ENCODE results near the gene HLA-B.
"Not testable (repeated sequence)": the region's sequence is repeated elsewhere in the genome, so short reads cannot be mapped to it uniquely, and the experiment has no call there.

Gene HLA-B

DNA sequence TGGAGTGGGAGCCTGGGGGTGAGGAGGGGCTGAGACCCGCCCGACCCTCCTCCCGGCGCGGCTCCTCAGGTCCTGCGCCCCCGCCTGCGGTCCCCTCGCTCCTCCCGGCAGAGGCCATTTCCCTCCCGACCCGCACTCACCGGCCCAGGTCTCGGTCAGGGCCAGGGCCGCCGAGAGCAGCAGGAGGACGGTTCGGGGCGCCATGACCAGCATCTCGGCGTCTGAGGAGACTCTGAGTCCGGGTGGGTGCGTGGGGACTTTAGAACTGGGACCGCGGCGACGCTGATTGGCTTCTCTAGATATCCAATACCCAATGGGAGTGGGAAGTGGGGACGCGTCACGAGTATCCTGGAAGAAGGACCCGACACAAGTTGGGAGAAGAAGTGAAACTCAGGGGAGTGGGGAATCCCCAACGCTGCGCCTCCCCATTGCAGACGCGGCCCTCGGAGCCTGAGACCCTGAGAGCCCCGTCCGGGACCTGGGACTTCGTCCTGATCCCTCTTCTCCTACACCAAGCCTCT lies at the start of gene HLA-B:
HLA-B (minus strand) TSS at position 234 of the 521 bp plus-strand sequence; CDS start at position 213, 21 bp downstream.
- peak; percentile 63 for DNase-seq (ENCODE audit: low read depth)

GRCh38 chr6:31405996-31406395 lies 49.0 kb upstream of the HLA-B start:
- no peak for DNase-seq (ENCODE audit: low read depth)

DNA sequence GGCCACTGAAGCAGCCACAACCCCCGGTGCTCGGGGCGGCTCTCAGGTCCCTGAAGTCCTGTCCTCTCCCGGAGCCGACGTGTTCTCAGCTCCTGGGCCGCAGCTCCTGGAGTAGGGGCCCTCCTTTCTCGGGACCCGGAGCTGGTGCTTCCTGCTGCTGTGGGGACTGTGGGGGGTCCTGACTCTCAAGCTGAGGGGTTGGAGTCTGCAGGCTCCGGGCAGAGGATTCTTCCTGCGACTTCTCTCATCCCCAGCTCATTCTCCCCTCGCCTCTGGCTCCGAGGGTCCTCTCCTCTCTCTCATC lies 47.0 kb upstream of the HLA-B start:
- not testable (repeated sequence) for DNase-seq (ENCODE audit: low read depth)

DNA sequence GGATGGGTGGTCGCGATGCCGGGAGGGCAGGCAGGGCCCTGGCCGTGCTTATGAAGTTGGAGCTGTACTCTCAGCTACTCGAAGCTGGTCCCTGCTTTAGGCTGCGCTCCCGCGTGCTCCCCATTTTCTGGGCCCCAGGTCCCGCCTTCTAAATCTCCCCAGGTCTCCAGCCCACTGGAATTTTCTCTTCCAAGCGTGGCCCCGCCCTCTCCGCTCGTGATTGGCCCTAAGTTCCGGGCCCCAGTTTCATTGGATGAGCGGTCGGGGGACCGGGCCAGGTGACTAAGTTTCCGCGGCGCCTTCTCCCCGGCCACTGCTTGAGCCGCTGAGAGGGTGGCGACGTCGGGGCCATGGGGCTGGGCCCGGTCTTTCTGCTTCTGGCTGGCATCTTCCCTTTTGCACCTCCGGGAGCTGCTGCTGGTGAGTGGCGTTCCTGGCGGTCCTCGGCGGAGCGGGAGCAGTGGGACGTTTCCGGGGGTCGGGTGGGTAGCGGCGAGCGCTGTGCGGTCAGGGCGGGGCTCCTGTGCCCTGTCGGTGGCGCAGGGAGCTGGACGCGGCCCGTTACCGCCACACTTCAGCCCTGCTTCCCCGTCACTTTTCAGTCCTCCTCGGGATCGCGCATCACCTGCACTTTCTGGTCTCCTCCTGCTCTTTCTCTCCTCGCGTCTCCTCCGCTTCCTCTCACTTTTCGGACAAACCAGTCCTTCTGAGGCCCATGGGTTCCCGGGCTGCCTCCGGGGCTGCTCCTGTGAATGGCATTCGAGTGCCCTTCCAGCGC lies 46.5 kb upstream of the HLA-B start, which contains the start of gene MICA:
MICA (plus strand) TSS at position 313 of the 778 bp plus-strand sequence; CDS start at position 351, 38 bp downstream.
- DNase-seq (ENCODE audit: low read depth) = peak; percentile 69

- DNase-seq (ENCODE audit: low read depth) = no peak
Observed at GRCh38 chr6:31402324-31403282, 45.6 kb upstream of the HLA-B start.

GRCh38 chr6:31401403-31401802 lies 44.4 kb upstream of the HLA-B start:
- DNase-seq (ENCODE audit: low read depth) = no peak

DNA sequence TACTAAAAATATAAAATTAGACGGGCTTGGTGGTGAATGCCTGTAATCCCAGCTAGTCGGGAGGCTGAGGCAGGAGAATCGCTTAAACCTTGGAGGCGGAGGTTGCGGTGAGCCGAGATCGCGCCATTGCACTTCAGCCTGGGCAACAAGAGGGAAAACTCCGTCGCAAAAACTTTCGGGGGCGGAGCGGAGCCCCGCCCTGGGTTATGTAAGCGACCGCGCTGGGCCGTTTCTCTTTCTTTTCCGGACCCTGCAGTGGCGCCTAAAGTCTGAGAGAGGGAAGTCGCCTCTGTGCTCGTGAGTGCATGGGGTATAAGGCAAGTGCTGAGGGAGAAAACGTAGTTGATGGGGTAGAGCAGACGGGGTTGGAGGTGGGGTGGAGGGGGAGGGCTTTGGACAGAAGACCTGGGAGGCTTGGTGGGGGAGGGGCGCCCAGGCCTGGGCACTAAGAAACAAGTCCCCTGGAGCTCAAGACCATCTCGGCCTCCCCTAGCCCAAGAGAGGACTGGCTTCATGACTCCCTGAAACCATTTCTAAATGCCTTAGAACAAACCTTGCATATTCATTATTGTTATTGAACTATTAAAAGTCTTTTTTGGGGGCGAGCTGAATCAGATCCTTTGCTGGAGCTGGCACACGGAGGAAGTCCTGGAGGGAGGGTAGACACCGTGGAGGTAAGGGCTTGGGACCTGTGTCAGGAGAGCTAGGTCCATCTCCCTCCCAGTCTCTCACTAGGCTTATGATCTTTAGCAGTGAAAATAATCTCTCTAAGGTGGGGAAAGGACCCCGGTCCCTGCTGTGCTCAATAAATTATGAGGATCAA lies 43.7 kb upstream of the HLA-B start:
- DNase-seq (ENCODE audit: low read depth) = peak; percentile 65

DNA sequence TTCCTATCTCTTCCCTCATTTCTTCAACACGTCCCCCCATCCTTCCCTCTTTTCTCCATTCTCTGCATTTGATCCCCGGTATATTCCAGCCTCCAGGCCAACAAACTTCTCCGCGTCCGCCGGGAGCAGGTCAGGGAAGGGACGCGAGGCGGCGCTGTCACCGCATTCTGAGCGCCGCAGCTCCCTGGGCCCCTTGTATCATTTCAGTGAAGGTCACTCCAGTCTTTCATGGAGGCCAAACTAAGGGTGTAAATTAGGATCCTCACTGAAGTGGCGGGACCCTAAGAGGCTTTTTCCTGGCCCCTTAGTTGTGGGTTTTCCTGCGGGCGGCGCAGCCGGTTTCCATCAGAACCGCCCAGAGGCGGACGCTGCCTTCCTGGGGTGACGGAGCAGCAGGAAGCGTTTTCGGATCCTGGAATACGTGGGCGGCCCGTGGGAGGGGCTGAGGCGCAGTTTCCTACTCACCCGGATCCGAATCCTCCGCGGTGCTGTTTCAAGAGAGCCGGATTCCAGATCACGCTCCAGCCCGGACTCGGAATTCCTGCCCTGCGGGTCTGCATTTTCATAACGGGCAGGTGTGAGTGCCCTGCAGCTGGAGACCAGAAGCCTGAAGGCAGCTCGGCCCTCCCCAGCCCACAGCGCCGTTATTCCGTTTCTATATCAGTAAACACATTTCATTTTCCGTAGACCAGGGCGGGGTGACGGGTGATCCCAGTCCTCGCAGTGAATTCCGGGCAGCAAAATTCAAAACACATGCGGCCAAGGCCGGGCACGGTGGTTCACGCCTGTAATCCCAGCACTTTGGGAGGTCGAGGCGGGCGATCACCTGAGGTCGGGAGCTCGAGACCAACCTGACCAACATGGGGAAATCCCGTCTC lies 42.8 kb upstream of the HLA-B start:
- DNase-seq (ENCODE audit: low read depth) = peak; percentile 47

DNA sequence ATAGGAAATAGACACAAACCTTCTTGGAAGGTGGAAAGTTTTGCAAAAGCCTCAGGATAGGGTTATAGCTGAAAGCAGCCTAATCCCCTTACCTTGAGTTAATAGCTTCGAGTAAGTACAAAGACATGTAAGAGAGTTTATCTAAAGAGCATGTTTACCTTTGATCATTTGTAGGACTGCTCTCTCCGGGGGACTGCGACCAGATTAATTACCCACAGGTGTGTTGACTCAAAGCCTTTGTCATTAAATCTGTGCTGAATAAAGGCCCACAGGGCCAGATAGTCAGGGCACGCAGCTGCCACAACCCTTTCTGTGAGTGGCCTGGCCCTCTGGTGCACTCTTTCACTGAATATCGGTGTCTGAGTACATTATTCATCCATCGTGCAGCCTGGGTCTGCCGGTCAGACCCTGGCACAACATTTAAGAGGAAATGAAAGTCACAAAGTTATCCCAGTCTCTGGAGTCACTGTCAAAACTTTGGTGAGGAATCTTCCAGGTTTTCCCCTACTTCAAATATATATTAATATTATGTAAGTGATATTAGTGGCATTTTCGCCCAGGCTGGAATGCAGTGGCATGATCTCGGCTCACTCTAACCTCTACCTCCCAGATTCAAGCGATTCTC lies 41.0 kb upstream of the HLA-B start:
- no peak for DNase-seq (ENCODE audit: low read depth)

DNA sequence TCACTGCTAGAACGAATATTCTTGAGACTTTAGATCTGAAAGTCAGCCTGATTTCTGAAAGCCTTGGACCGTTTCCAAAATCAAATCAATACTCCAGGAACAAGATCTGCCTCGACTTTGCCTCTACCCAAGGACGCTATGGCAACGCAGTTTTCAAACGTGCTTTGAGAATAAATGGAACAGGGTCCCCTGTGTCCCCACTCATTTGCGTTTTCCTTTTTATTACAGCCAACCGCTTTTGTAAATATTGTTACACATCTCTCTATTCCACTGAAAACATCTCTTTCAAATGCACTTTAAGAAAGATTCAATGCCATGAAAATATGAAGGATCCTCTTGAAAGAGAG lies 40.1 kb upstream of the HLA-B start:
- DNase-seq (ENCODE audit: low read depth) = not testable (repeated sequence)

DNA sequence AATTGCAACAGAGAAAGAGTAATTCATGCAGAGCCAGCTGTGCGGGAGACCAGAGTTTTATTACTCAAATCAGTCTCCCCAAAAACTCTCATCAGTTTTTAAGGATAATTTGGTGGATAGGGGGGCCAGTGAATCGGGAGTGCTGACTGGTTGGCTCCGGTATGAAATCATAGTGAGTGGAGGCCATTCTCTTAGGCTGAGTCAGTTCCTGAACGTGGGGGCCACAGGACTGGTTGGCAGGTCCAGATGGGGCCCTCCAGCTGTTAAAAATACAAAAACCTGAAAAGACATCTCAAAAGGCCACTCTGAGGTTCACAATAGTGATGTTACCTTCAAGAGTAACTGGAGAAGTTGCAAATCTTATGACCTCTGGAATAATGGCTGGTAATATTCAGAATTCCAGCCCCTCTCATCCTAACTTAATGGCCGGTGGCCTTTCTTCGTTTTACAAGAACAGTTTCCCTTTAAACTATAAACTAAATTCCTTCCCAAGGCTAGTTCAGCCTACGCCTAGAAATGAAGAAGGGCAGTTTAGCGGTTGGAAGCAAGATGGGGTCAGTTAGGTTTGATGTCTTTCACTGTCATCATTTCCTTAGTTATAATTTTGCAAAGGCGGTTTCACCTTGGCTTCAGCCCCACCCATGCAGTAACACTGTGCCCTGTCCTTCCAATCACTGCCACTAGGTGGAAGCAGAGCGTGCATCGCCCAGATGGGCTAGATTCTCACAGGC lies 39.6 kb upstream of the HLA-B start:
- peak; percentile 75 for DNase-seq (ENCODE audit: low read depth)

GRCh38 chr6:31395832-31396231 lies 38.9 kb upstream of the HLA-B start:
- no peak for DNase-seq (ENCODE audit: low read depth)

GRCh38 chr6:31394381-31394780 lies 37.4 kb upstream of the HLA-B start:
- no peak for DNase-seq (ENCODE audit: low read depth)

DNA sequence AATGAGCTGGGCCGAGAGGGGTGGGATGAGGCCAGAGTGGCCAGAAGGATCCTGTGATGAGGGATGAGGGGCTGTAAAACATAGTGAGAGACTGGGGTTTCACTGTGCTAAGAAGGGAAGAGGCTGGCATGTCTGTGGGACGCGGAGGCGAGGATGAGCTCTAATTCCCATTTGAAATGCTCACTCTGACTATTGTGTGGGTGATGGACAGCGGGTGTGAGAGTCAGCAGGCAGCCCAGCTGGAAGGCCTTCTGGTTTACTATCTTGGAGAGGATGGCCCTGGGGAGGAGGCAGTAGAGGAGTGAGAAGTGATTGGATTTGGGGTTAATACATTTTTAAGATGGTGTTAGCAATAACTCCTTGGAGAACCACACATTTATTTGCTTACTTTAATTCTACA lies 37.0 kb upstream of the HLA-B start:
- DNase-seq (ENCODE audit: low read depth) = no peak

- DNase-seq (ENCODE audit: low read depth) = not testable (repeated sequence)
Observed at GRCh38 chr6:31389802-31390132, 32.8 kb upstream of the HLA-B start.

GRCh38 chr6:31388916-31389801 lies 32.2 kb upstream of the HLA-B start:
- not testable (repeated sequence) for DNase-seq (ENCODE audit: low read depth)

DNA sequence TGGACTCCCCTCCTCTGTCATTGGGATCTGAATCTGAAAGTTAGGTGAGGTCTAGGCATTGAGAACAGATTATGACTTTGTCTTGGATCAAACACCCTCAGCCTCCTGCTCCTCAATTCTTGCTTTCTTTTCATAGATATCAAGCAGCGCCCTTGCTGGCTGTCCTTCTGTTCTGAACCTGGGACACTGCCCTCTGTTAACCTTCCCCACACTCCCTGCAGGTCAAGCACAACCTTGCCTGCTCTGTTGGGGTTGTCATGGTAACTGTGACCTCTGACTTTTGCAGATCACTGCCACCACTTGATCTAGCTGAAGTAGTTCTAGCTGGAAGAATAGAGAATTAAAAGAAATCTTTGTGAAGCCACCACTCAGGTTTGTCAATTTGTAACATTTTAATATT lies 30.0 kb upstream of the HLA-B start:
- no peak for DNase-seq (ENCODE audit: low read depth)

DNA sequence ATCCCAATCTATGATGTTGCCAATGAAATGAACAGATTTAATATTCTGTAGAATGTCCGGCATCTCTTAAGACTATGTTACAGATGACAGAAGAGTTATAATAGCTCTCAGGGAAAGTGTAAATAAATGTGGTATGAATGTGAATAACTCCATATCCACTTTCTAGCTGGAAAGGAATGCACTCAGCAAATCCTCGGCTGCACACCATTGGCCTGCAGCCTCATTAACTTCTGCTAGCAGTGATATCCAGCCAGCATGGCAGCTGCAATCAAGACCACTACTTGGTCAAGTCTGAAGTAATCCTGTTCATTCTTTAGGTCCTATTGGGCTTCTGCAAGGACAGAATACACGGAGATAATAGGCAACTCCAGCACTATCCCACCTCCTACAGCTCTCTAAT lies 29.1 kb upstream of the HLA-B start:
- DNase-seq (ENCODE audit: low read depth) = no peak

GRCh38 chr6:31385041-31385440 lies 28.1 kb upstream of the HLA-B start:
- DNase-seq (ENCODE audit: low read depth) = no peak

All from activated T-helper 9 cell treated with anti-CD3 and anti-CD28 coated beads, Interleukin-2, amount 50 U/mL, for 16 hours (primary cell).